KMS-11 (cell line): ENCODE measurements around the gene DPPA5.

Experiments
- H2AFZ ChIP-seq: fragments of 200-600 bp; sonication (generic); 2 replicates; pipeline ENCODE4 v1.6.1; 2016; ENCODE audit warnings: antibody characterized with exemption, mixed run types, low read depth
- H3K27ac ChIP-seq: fragments of 200-600 bp; sonication (generic); 2 replicates; pipeline ENCODE4 v1.6.1; 2016; ENCODE audit warnings: mild to moderate bottlenecking, mixed run types
- H3K27me3 ChIP-seq: fragments of 200-600 bp; sonication (generic); 2 replicates; pipeline ENCODE4 v1.6.1; 2017; ENCODE audit warnings: mild to moderate bottlenecking, low read depth, mixed run types, moderate library complexity; ENCODE audit not compliant: insufficient read depth
- H3K36me3 ChIP-seq: fragments of 200-600 bp; sonication (generic); 2 replicates; pipeline ENCODE4 v1.6.1; 2017; ENCODE audit warnings: mild to moderate bottlenecking, mixed run types; ENCODE audit not compliant: insufficient read depth
- H3K4me1 ChIP-seq: fragments of 200-600 bp; sonication (generic); 2 replicates; pipeline ENCODE4 v1.6.1; 2016; ENCODE audit warnings: mild to moderate bottlenecking, low read depth, mixed run types; ENCODE audit not compliant: poor library complexity, severe bottlenecking
- H3K4me2 ChIP-seq: fragments of 200-600 bp; sonication (generic); 2 replicates; pipeline ENCODE4 v1.7.0; 2016; ENCODE audit warnings: mild to moderate bottlenecking, mixed run types
- H3K4me3 ChIP-seq: fragments of 200-600 bp; sonication (generic); IDR thresholded peaks from 2 replicates; pipeline ENCODE4 v1.6.1; 2017; ENCODE audit warnings: low read depth, low read length, mixed read lengths; ENCODE audit not compliant: insufficient read depth
- H3K79me2 ChIP-seq: fragments of 200-600 bp; sonication (generic); 2 replicates; pipeline ENCODE4 v1.6.1; 2016; ENCODE audit warnings: low read depth, mixed run types; ENCODE audit not compliant: insufficient read depth
- H3K9ac ChIP-seq: fragments of 200-600 bp; sonication (generic); 2 replicates; pipeline ENCODE4 v1.6.1; 2016; ENCODE audit warnings: mild to moderate bottlenecking, mixed run types
- H4K20me1 ChIP-seq: fragments of 200-600 bp; sonication (generic); 2 replicates; pipeline ENCODE4 v1.6.1; 2016; ENCODE audit warnings: mild to moderate bottlenecking, mixed run types; ENCODE audit not compliant: insufficient read depth
- TF ChIP-seq, protein P1 (sequence below): fragments of 200-600 bp; sonication (generic); conservative IDR thresholded peaks from 2 replicates; pipeline ENCODE4 v1.6.1; 2017; ENCODE audit warnings: low read depth, mild to moderate bottlenecking, antibody characterized with exemption, low read length, moderate library complexity, mixed read lengths

DPPA5 gene

DNA sequence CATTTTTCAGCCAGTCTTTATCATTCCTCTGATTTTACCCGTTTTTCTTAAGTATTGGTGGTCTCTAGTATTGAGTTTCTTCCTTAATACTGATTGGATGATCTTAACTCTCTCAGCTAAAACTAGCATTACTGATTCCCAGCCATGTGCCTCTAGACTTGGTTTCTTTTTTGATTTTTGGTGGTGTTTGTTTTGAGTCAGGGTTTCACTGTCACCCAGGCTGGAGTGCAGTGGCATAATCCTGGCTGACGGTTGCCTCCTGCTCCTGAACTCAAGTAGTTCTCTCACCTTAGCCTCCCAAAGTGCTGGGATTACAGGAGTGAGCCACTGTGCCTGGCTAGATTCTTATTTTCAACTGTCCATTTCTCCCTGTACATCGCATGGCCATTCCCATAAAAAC lies 24.9 kb downstream of the DPPA5 start:
- Histone ChIP-seq H2AFZ (no peak overlapping the region; the same call in 1 of the 2 replicates), H3K27me3 (no peaks in the 10 kb centered on the region), H3K4me1 (peaks cover 12% of the 10 kb centered on the region), H3K27ac (no peak overlapping the region), H4K20me1 (no peaks in the 10 kb centered on the region), H3K36me3 (no peaks in the 10 kb centered on the region), H3K4me3 (no peak overlapping the region), H3K4me2 (no peak overlapping the region), H3K79me2 (no peaks in the 10 kb centered on the region), H3K9ac (no peak overlapping the region)
- TF ChIP-seq, protein P1, sequence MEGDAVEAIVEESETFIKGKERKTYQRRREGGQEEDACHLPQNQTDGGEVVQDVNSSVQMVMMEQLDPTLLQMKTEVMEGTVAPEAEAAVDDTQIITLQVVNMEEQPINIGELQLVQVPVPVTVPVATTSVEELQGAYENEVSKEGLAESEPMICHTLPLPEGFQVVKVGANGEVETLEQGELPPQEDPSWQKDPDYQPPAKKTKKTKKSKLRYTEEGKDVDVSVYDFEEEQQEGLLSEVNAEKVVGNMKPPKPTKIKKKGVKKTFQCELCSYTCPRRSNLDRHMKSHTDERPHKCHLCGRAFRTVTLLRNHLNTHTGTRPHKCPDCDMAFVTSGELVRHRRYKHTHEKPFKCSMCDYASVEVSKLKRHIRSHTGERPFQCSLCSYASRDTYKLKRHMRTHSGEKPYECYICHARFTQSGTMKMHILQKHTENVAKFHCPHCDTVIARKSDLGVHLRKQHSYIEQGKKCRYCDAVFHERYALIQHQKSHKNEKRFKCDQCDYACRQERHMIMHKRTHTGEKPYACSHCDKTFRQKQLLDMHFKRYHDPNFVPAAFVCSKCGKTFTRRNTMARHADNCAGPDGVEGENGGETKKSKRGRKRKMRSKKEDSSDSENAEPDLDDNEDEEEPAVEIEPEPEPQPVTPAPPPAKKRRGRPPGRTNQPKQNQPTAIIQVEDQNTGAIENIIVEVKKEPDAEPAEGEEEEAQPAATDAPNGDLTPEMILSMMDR, result no peak

- Histone ChIP-seq H3K4me3 (no peak overlapping the region), H3K9ac (no peak overlapping the region), H3K27me3 (no peaks in the 10 kb centered on the region), H3K79me2 (no peaks in the 10 kb centered on the region), H2AFZ (no peak overlapping the region; the same call in 1 of the 2 replicates), H3K4me1 (peaks cover 12% of the 10 kb centered on the region), H3K27ac (no peak overlapping the region), H3K36me3 (no peaks in the 10 kb centered on the region), H4K20me1 (no peaks in the 10 kb centered on the region), H3K4me2 (no peak overlapping the region)
- TF ChIP-seq, protein P1, result no peak
These were observed 25.3 kb downstream of the DPPA5 start for GRCh38 chr6:73328790-73329189.

DNA sequence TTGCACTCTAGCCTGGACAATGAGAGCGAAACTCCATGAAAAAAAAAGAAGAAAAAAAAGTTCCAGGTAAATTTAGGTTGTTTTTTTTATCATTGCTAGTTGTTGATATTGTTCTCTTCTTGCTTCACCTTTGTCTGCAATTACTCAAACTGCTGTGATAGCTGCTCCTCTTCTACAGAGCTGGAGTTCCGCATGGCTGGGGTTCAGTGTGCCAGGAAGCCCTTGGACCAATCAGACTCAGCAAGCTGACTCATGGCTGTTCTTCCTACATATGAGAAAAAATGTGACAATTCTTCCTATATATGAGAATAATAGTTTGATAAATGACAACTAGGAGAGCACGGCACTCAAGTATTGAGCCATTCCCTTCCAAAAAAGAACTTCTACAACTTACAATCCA lies 28.4 kb downstream of the DPPA5 start:
- Histone ChIP-seq H3K4me1 (peaks cover 12% of the 10 kb centered on the region), H4K20me1 (no peaks in the 10 kb centered on the region), H3K27ac (no peak overlapping the region), H3K4me3 (no peak overlapping the region), H3K36me3 (no peaks in the 10 kb centered on the region), H3K27me3 (no peaks in the 10 kb centered on the region), H3K4me2 (no peak overlapping the region), H3K9ac (no peak overlapping the region), H3K79me2 (no peaks in the 10 kb centered on the region), H2AFZ (no peak overlapping the region)
- TF ChIP-seq, protein P1, result no peak

- Histone ChIP-seq H3K79me2 (no peaks in the 10 kb centered on the region), H3K27me3 (no peaks in the 10 kb centered on the region), H3K4me2 (no peak overlapping the region), H4K20me1 (no peaks in the 10 kb centered on the region), H3K9ac (no peak overlapping the region), H3K36me3 (no peaks in the 10 kb centered on the region), H3K27ac (no peak overlapping the region), H3K4me1 (peaks cover 4% of the 10 kb centered on the region), H2AFZ (no peak overlapping the region), H3K4me3 (no peak overlapping the region)
- TF ChIP-seq, protein P1, result no peak
These were observed 30.8 kb downstream of the DPPA5 start for GRCh38 chr6:73323323-73323722.
